NCI-H128 (cell line): ENCODE data around the gene CSF2RB.

Source experiments
- DNase-seq: peaks from one replicate; lab custom pipeline; 2025; ENCODE audit not compliant: unreplicated experiment; lab: John Stamatoyannopoulos, UW

Gene CSF2RB

GRCh38 chr22:36887162-36887561 is 26.3 kb upstream of the CSF2RB start:
- DNase-seq = no peak

- no peak for DNase-seq
Observed at GRCh38 chr22:36891646-36892045, 21.8 kb upstream of the CSF2RB start.

- DNase-seq = no peak
Observed at GRCh38 chr22:36892292-36892691, 21.1 kb upstream of the CSF2RB start.

- DNase-seq = no peak
Observed at GRCh38 chr22:36893262-36893661, 20.2 kb upstream of the CSF2RB start.

GRCh38 chr22:36894266-36894665 is 19.2 kb upstream of the CSF2RB start:
- DNase-seq = no peak

- no peak for DNase-seq
Observed at GRCh38 chr22:36897611-36898010, 15.8 kb upstream of the CSF2RB start.

GRCh38 chr22:36898690-36899089 is 14.7 kb upstream of the CSF2RB start:
- no peak for DNase-seq

GRCh38 chr22:36899498-36899897 is 13.9 kb upstream of the CSF2RB start:
- DNase-seq = no peak

GRCh38 chr22:36900225-36900624 is 13.2 kb upstream of the CSF2RB start:
- no peak for DNase-seq

GRCh38 chr22:36900880-36901279 is 12.5 kb upstream of the CSF2RB start:
- no peak for DNase-seq

- no peak for DNase-seq
Observed at GRCh38 chr22:36901411-36902142, 11.9 kb upstream of the CSF2RB start.

- DNase-seq = no peak
Observed at GRCh38 chr22:36902143-36902926, 11.1 kb upstream of the CSF2RB start.

GRCh38 chr22:36904260-36904880 is 9.1 kb upstream of the CSF2RB start:
- DNase-seq = no peak

GRCh38 chr22:36907253-36908195 is 5.9 kb upstream of the CSF2RB start:
- no peak for DNase-seq

GRCh38 chr22:36910461-36910860 is 3.0 kb upstream of the CSF2RB start:
- DNase-seq = no peak

- DNase-seq = no peak
Observed at GRCh38 chr22:36911887-36912661, 1.4 kb upstream of the CSF2RB start.

GRCh38 chr22:36912694-36913426 is 568 bp upstream of the CSF2RB start:
- no peak for DNase-seq

- DNase-seq = no peak
Observed at GRCh38 chr22:36914390-36914752, 943 bp downstream of the CSF2RB start.

- DNase-seq = no peak
Observed at GRCh38 chr22:36916034-36916433, 2.6 kb downstream of the CSF2RB start.
